Activated CD4-positive, alpha-beta T cell treated with anti-CD3 and anti-CD28 coated beads, Interleukin-2, Interleukin-4, amounts not matched to agents 100 ng/mL and 50 ng/mL, durations not matched to agents 16 hours and 8 hours (primary cell): Measurements from ENCODE around the gene DHCR7.

Experiments
- DNase-seq: peaks from one replicate; pipeline ENCODE4 v3.0.0-alpha.2; 2020; ENCODE audit warnings: low spot score

Gene DHCR7

GRCh38 chr11:71410363-71410966 is 37.7 kb downstream of the DHCR7 start:
- DNase-seq, result no peak

GRCh38 chr11:71408826-71409225 is 39.4 kb downstream of the DHCR7 start:
- no peak for DNase-seq

- no peak for DNase-seq
These were observed 40.8 kb downstream of the DHCR7 start for GRCh38 chr11:71407356-71407755.

- DNase-seq, result no peak
These were observed 41.5 kb downstream of the DHCR7 start for GRCh38 chr11:71406681-71407080.

- no peak for DNase-seq
These were observed 44.0 kb downstream of the DHCR7 start for GRCh38 chr11:71404209-71404608.

GRCh38 chr11:71402878-71403277 is 45.3 kb downstream of the DHCR7 start:
- DNase-seq, result no peak

- no peak for DNase-seq
These were observed 48.0 kb downstream of the DHCR7 start for GRCh38 chr11:71400216-71400615.

- DNase-seq, result no peak
These were observed 48.9 kb downstream of the DHCR7 start for GRCh38 chr11:71399341-71399740.

- no peak for DNase-seq
These were observed 50.2 kb downstream of the DHCR7 start for GRCh38 chr11:71397961-71398360.

GRCh38 chr11:71397331-71397860 is 50.8 kb downstream of the DHCR7 start:
- no peak for DNase-seq

- DNase-seq, result no peak
These were observed 51.6 kb downstream of the DHCR7 start for GRCh38 chr11:71396548-71397123.

GRCh38 chr11:71395774-71396173 is 52.4 kb downstream of the DHCR7 start:
- no peak for DNase-seq

- DNase-seq, result no peak
These were observed 53.0 kb downstream of the DHCR7 start for GRCh38 chr11:71395263-71395560.

GRCh38 chr11:71393283-71393682 is 54.9 kb downstream of the DHCR7 start:
- DNase-seq, result no peak

- no peak for DNase-seq
These were observed 56.4 kb downstream of the DHCR7 start for GRCh38 chr11:71391796-71392195.

GRCh38 chr11:71391352-71391751 is 56.8 kb downstream of the DHCR7 start:
- no peak for DNase-seq

GRCh38 chr11:71388637-71389235 is 59.5 kb downstream of the DHCR7 start:
- DNase-seq, result no peak

- DNase-seq, result no peak
These were observed 60.2 kb downstream of the DHCR7 start for GRCh38 chr11:71387784-71388636.

- DNase-seq, result no peak
These were observed 61.0 kb downstream of the DHCR7 start for GRCh38 chr11:71387200-71387599.

GRCh38 chr11:71386202-71386601 is 62.0 kb downstream of the DHCR7 start:
- no peak for DNase-seq

GRCh38 chr11:71385091-71385490 is 63.1 kb downstream of the DHCR7 start:
- no peak for DNase-seq

- DNase-seq, result no peak
These were observed 63.6 kb downstream of the DHCR7 start for GRCh38 chr11:71384561-71384960.
